Liver (tissue), 9 donors: Measurements from ENCODE around the gene KLK1. TPM values are rescaled to one million over a fixed set of nuclear protein-coding genes. Genes with fewer than 3 reads are reported as not detected.

Experiments used
- DNase-seq: peaks from one replicate; pipeline ENCODE4 v3.0.0-alpha.2; 2017; ENCODE audit warnings: low spot score
- H3K27ac ChIP-seq, 2 donors: one replicate each; pipeline ENCODE4 v1.7.0; 2013; ENCODE audit warnings: inconsistent platforms in 2 of 2, low read length in 2 of 2, control low read depth in 1 of 2, low read depth in 1 of 2, mild to moderate bottlenecking in 1 of 2
- H3K27me3 ChIP-seq, 4 donors: one replicate each; pipeline versions ENCODE4 v1.6.1 to v1.7.0; 2013; ENCODE audit warnings: low read length in 3 of 4, inconsistent platforms in 1 of 4, mild to moderate bottlenecking in 1 of 4, moderate library complexity in 1 of 4; ENCODE audit not compliant: control insufficient read depth in 4 of 4, insufficient read depth in 4 of 4
- H3K36me3 ChIP-seq, 4 donors: one replicate each; pipeline versions ENCODE4 v1.6.1 to v1.7.0; 2013; ENCODE audit warnings: low read length in 3 of 4, mild to moderate bottlenecking in 3 of 4, low read depth in 1 of 4, moderate library complexity in 1 of 4; ENCODE audit not compliant: control insufficient read depth in 4 of 4, insufficient read depth in 3 of 4
- H3K4me1 ChIP-seq, 4 donors: one replicate each; pipeline versions ENCODE4 v1.6.1 to v1.7.0; 2013; ENCODE audit warnings: low read length in 3 of 4, mild to moderate bottlenecking in 3 of 4, moderate library complexity in 1 of 4; ENCODE audit not compliant: control insufficient read depth in 4 of 4, insufficient read depth in 4 of 4
- H3K4me3 ChIP-seq, 3 donors: one replicate each; pipeline versions ENCODE4 v1.6.1 to v1.7.0; 2013; ENCODE audit warnings: low read length in 3 of 3, control low read depth in 1 of 3, low read depth in 1 of 3, mild to moderate bottlenecking in 1 of 3
- H3K9ac ChIP-seq, 2 donors: one replicate each; pipeline ENCODE4 v1.7.0; 2013; ENCODE audit warnings: low read length in 2 of 2, mild to moderate bottlenecking in 2 of 2, moderate library complexity in 2 of 2, control low read depth in 1 of 2, low read depth in 1 of 2
- H3K9me3 ChIP-seq, 4 donors: one replicate each; pipeline versions ENCODE4 v1.6.1 to v1.7.0; 2013; ENCODE audit warnings: low read length in 3 of 4; ENCODE audit not compliant: control insufficient read depth in 4 of 4
- ATF3 ChIP-seq: IDR thresholded peaks from 2 replicates; pipeline ENCODE4 v1.6.1; 2016; ENCODE audit warnings: antibody characterized with exemption
- EGR1 ChIP-seq, 2 donors: IDR thresholded peaks; 2 replicates each; pipeline ENCODE4 v1.6.1; 2016 to 2018; ENCODE audit warnings: antibody characterized with exemption in 2 of 2, low read depth in 2 of 2
- FOXA1 ChIP-seq: IDR thresholded peaks from 2 replicates; pipeline ENCODE4 v1.6.1; 2016; ENCODE audit warnings: antibody characterized with exemption
- FOXA2 ChIP-seq: IDR thresholded peaks from 2 replicates; pipeline ENCODE4 v1.6.1; 2016; ENCODE audit warnings: antibody characterized with exemption
- GABPA ChIP-seq, 2 donors: IDR thresholded peaks in 1 of 2; conservative IDR thresholded peaks in 1 of 2; 2 replicates each; pipeline ENCODE4 v1.6.1; 2016; ENCODE audit warnings: antibody characterized with exemption in 2 of 2, mild to moderate bottlenecking in 1 of 2, moderate library complexity in 1 of 2
- HNF4A ChIP-seq, 2 donors: conservative IDR thresholded peaks; 2 replicates each; pipeline ENCODE4 v1.6.1; 2016; ENCODE audit warnings: antibody characterized with exemption in 2 of 2, mild to moderate bottlenecking in 2 of 2
- HNF4G ChIP-seq: IDR thresholded peaks from 2 replicates; pipeline ENCODE4 v1.6.1; 2016; ENCODE audit warnings: antibody characterized with exemption
- JUND ChIP-seq, 2 donors: IDR thresholded peaks; 2 replicates each; pipeline ENCODE4 v1.6.1; 2016; ENCODE audit warnings: antibody characterized with exemption in 2 of 2
- MAX ChIP-seq: IDR thresholded peaks from 2 replicates; pipeline ENCODE4 v1.6.1; 2016; ENCODE audit warnings: antibody characterized with exemption
- NR2F2 ChIP-seq: IDR thresholded peaks from 2 replicates; pipeline ENCODE4 v1.6.1; 2016; ENCODE audit warnings: antibody characterized with exemption
- RAD21 ChIP-seq, 2 donors: IDR thresholded peaks; 2 replicates each; pipeline ENCODE4 v1.6.1; 2016; ENCODE audit warnings: antibody characterized with exemption in 2 of 2, mild to moderate bottlenecking in 2 of 2
- RXRA ChIP-seq, 2 donors: IDR thresholded peaks; 2 replicates each; pipeline ENCODE4 v1.6.1; 2017 to 2018; ENCODE audit warnings: antibody characterized with exemption in 2 of 2, mild to moderate bottlenecking in 1 of 2
- SP1 ChIP-seq: IDR thresholded peaks from 2 replicates; pipeline ENCODE4 v1.6.1; 2018; ENCODE audit warnings: antibody characterized with exemption, mild to moderate bottlenecking
- TAF1 ChIP-seq: conservative IDR thresholded peaks from 2 replicates; pipeline ENCODE4 v1.6.1; 2016; ENCODE audit warnings: antibody characterized with exemption, mild to moderate bottlenecking
- YY1 ChIP-seq: IDR thresholded peaks from 2 replicates; pipeline ENCODE4 v1.6.1; 2016; ENCODE audit warnings: antibody characterized with exemption, mild to moderate bottlenecking
- WGBS: extraction: QIAGEN DNeasy Blood & Tissue Kit; methylation state at CpG from one replicate; pipeline ENCODE4 v1.1.7; 2013; 5-methylcytosine and 5-hydroxymethylcytosine counted together
- polyA plus RNA-seq, 2 donors: library from polyadenylated mRNA; stranded (reverse) in 1 of 2; unstranded in 1 of 2; fragments of 200-250 nt in 1 of 2; fragments of >200 nt in 1 of 2; fragmentation: Nextera tagmentation in 1 of 2; extraction: Ambion mirVana in 1 of 2; gene quantifications; one replicate each; pipeline versions ENCODE4 v1.2.1 to v1.2.3, GENCODE V29; 2013 to 2015
- total RNA-seq, 2 donors: library from RNA; depleted of rRNA; stranded (reverse); fragments of >200 nt; gene quantifications; one replicate each; pipeline ENCODE4 v1.2.3, GENCODE V29; 2014
- TF ChIP-seq, protein P1 (sequence below): IDR thresholded peaks from 2 replicates; pipeline ENCODE4 v1.6.1; 2016; ENCODE audit warnings: antibody characterized with exemption
- TF ChIP-seq, protein P2 (sequence below): IDR thresholded peaks from 2 replicates; pipeline ENCODE4 v1.6.1; 2016; ENCODE audit warnings: antibody characterized with exemption, mild to moderate bottlenecking
- TF ChIP-seq, protein P3 (sequence below): fragments of 150-350 bp; IDR thresholded peaks from 2 replicates; pipeline ENCODE4 v1.5.1; 2017; ENCODE audit warnings: improper control_type of control experiment, low read depth, low read length; ENCODE audit not compliant: missing input control
- donor health status: healthy.
- donor health status: healthy.
- donor health status: healthy.
- donor health status: healthy.
- donor health status: healthy.

KLK1 gene
- total and polyA plus RNA-seq, 4 donors = not detected

GRCh38 chr19:50797429-50797780 lies 26.2 kb downstream of the KLK1 start:
- H3K9ac ChIP-seq = no peak overlapping the region
- no peak overlapping the region for H3K27ac ChIP-seq
- peaks cover 0 to 4% (median 0%) of the 10 kb centered on the region in 4 donors for H3K4me1 ChIP-seq
- H3K9me3 ChIP-seq = no peaks in the 10 kb centered on the region
- TF ChIP-seq JUND (IDR thresholded peaks at IDR 0.05) (no peak), RXRA (IDR thresholded peaks at IDR 0.05) (no peak), HNF4A (conservative IDR thresholded peaks at IDR 0.05) (no peak), ATF3 (no peak), YY1 (no peak), MAX (no peak), NR2F2 (no peak), EGR1 (IDR thresholded peaks at IDR 0.05; ENCODE audit: low read depth in 2 of 2) (no peak), GABPA (IDR thresholded peaks at IDR 0.05 in 1 of 2, conservative IDR thresholded peaks at IDR 0.05 in 1 of 2) (no peak), FOXA1 (no peak), HNF4G (no peak), FOXA2 (no peak), SP1 (no peak), TAF1 (no peak), RAD21 (IDR thresholded peaks at IDR 0.05) (no peak)
- TF ChIP-seq, protein P1, sequence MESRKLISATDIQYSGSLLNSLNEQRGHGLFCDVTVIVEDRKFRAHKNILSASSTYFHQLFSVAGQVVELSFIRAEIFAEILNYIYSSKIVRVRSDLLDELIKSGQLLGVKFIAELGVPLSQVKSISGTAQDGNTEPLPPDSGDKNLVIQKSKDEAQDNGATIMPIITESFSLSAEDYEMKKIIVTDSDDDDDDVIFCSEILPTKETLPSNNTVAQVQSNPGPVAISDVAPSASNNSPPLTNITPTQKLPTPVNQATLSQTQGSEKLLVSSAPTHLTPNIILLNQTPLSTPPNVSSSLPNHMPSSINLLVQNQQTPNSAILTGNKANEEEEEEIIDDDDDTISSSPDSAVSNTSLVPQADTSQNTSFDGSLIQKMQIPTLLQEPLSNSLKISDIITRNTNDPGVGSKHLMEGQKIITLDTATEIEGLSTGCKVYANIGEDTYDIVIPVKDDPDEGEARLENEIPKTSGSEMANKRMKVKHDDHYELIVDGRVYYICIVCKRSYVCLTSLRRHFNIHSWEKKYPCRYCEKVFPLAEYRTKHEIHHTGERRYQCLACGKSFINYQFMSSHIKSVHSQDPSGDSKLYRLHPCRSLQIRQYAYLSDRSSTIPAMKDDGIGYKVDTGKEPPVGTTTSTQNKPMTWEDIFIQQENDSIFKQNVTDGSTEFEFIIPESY = no peak
- TF ChIP-seq, protein P2, sequence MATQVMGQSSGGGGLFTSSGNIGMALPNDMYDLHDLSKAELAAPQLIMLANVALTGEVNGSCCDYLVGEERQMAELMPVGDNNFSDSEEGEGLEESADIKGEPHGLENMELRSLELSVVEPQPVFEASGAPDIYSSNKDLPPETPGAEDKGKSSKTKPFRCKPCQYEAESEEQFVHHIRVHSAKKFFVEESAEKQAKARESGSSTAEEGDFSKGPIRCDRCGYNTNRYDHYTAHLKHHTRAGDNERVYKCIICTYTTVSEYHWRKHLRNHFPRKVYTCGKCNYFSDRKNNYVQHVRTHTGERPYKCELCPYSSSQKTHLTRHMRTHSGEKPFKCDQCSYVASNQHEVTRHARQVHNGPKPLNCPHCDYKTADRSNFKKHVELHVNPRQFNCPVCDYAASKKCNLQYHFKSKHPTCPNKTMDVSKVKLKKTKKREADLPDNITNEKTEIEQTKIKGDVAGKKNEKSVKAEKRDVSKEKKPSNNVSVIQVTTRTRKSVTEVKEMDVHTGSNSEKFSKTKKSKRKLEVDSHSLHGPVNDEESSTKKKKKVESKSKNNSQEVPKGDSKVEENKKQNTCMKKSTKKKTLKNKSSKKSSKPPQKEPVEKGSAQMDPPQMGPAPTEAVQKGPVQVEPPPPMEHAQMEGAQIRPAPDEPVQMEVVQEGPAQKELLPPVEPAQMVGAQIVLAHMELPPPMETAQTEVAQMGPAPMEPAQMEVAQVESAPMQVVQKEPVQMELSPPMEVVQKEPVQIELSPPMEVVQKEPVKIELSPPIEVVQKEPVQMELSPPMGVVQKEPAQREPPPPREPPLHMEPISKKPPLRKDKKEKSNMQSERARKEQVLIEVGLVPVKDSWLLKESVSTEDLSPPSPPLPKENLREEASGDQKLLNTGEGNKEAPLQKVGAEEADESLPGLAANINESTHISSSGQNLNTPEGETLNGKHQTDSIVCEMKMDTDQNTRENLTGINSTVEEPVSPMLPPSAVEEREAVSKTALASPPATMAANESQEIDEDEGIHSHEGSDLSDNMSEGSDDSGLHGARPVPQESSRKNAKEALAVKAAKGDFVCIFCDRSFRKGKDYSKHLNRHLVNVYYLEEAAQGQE = no peak
- TF ChIP-seq, protein P3, sequence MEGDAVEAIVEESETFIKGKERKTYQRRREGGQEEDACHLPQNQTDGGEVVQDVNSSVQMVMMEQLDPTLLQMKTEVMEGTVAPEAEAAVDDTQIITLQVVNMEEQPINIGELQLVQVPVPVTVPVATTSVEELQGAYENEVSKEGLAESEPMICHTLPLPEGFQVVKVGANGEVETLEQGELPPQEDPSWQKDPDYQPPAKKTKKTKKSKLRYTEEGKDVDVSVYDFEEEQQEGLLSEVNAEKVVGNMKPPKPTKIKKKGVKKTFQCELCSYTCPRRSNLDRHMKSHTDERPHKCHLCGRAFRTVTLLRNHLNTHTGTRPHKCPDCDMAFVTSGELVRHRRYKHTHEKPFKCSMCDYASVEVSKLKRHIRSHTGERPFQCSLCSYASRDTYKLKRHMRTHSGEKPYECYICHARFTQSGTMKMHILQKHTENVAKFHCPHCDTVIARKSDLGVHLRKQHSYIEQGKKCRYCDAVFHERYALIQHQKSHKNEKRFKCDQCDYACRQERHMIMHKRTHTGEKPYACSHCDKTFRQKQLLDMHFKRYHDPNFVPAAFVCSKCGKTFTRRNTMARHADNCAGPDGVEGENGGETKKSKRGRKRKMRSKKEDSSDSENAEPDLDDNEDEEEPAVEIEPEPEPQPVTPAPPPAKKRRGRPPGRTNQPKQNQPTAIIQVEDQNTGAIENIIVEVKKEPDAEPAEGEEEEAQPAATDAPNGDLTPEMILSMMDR = no peak
- H3K27me3 ChIP-seq = no peaks in the 10 kb centered on the region
- DNase-seq = no peak
- WGBS = 94% methylated on average over 7 of the region's 7 CpGs
- H3K36me3 ChIP-seq = peaks cover 6 to 39% (median 9%) of the 10 kb centered on the region in 4 donors
- no peak overlapping the region for H3K4me3 ChIP-seq
